Measurements from ENCODE around the gene TJP3.

TJP3 gene

GRCh38 chr19:3788996-3789778 is 81.0 kb downstream of the TJP3 start:
- no peak for DNase-seq

- no peak for DNase-seq
Measured at GRCh38 chr19:3790209-3790734, 82.1 kb downstream of the TJP3 start.

- DNase-seq: no peak
Measured at GRCh38 chr19:3790941-3791340, 82.8 kb downstream of the TJP3 start.

- DNase-seq: no peak
Measured at GRCh38 chr19:3792114-3792513, 83.9 kb downstream of the TJP3 start.

- DNase-seq: no peak
Measured at GRCh38 chr19:3793799-3794198, 85.6 kb downstream of the TJP3 start.

- no peak for DNase-seq
Measured at GRCh38 chr19:3796358-3796757, 88.2 kb downstream of the TJP3 start.

GRCh38 chr19:3798137-3798536 is 90.0 kb downstream of the TJP3 start:
- no peak for DNase-seq

All from activated CD4-positive, alpha-beta T cell treated with anti-CD3 and anti-CD28 coated beads for 4 hours (primary cell).